HG02852 (cell line): ENCODE data around the gene SLC9A7.
A peak's percentile ranks its signal among the peaks of the same experiment; 100 is the strongest.

Source experiments
- ATAC-seq: cut with Tn5 transposase; IDR thresholded peaks from one replicate; pipeline ENCODE4 v1.9.1; 2021; ENCODE audit warnings: mild to moderate bottlenecking, moderate library complexity; ENCODE audit not compliant: unreplicated experiment

The SLC9A7 gene

GRCh38 chrX:46575586-46575985, 183.3 kb downstream of the SLC9A7 start:
- no peak for ATAC-seq

GRCh38 chrX:46574774-46575381, 184.0 kb downstream of the SLC9A7 start:
- ATAC-seq: no peak

DNA sequence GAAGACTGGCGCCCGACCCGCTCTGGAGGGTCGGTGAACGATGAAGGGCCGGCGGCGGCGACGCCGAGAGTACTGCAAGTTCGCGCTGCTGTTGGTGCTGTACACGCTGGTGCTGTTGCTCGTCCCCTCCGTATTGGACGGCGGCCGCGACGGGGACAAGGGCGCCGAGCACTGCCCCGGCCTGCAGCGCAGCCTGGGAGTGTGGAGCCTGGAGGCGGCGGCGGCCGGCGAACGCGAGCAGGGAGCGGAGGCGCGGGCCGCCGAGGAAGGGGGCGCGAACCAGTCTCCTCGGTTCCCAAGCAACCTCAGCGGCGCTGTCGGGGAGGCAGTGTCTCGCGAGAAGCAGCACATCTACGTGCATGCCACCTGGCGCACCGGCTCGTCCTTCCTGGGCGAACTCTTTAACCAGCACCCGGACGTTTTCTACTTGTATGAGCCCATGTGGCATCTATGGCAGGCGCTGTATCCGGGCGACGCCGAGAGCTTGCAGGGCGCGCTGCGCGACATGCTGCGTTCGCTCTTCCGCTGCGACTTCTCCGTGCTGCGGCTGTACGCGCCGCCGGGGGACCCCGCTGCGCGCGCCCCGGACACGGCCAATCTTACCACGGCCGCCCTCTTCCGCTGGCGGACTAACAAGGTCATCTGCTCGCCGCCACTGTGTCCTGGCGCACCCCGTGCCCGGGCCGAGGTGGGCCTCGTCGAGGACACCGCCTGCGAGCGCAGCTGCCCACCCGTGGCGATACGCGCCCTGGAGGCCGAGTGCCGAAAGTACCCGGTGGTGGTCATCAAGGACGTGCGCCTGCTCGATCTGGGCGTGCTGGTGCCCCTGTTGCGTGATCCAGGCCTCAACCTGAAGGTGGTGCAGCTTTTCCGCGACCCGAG, 184.8 kb downstream of the SLC9A7 start:
- ATAC-seq: peak; percentile 30

DNA sequence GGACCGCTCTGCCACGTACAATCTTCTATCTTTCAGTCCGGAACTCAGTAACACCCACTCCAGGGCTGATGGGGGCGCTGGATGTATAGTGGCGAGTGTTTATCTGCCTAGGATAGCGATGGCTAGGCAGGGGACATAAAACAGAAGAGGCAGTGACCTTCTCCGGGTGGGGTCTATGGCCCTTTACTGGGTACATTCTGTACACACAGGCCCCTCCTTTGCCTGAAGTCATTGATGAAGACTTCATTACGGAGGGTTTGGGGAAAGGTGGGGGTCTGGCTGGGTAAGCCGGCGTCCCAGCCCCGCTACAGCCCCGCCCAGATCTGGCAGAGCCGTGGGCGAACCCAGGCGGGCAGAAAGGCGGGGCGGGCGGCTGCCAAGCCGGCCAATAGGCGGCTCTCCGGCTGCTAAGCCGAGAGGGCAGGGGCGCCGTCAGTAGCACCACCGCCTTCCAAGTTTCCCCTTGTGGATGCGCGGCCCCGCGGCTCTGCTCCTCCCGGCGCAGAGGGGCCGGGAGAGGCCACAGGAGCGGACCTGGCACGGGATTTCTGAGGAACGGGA, 185.5 kb downstream of the SLC9A7 start, which contains the start of gene CHST7:
TSS of gene CHST7 (plus strand) at position 435 of the 561 bp plus-strand sequence. CDS start 167 bp downstream, outside the sequence.
- ATAC-seq: peak; percentile 41

GRCh38 chrX:46572340-46572936, 186.5 kb downstream of the SLC9A7 start:
- peak; percentile 33 for ATAC-seq

GRCh38 chrX:46571423-46572339, 187.2 kb downstream of the SLC9A7 start:
- ATAC-seq: no peak

DNA sequence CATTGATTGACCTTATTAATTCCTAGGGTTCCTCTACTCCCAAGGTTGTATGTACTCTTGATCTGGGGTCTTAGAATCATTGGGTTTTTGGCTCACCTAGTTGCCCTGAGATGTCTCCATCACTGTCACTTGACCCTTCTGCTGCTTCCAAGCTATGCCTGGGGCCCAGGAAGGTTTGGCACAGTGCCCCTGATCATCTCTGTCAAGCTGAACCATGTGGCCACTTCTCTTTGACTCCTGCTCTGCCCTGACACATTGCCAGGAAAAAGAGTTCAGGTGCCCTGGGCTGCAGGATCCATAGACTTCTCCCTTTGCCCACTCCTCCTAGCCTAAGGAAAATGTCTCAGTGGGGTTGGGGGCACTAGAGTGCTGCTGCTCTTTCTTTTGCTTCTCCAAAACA, 189.3 kb downstream of the SLC9A7 start:
- ATAC-seq: no peak

GRCh38 chrX:46567388-46567787, 191.5 kb downstream of the SLC9A7 start:
- ATAC-seq: no peak

GRCh38 chrX:46561824-46562657, 196.9 kb downstream of the SLC9A7 start:
- ATAC-seq: peak; percentile 97

DNA sequence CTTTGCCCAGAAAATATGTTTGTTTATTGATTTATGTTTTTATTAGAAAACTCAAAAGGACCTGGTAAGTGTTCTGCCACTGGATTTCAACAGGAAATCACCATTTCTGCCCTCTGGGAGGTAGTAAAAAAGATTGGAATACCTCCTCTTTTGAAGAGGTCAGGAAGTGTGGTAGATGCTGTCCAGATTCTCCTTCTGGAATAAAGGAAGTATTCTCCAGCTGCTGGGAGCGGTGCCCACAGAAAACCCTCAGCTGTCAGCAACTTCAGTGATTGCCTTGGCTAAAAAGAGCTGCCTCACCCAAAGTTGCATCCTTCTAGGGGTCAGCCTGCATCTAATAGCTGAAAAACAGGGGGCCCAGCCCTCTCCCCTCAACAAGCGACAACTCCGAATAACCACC, 199.9 kb downstream of the SLC9A7 start:
- no peak for ATAC-seq

DNA sequence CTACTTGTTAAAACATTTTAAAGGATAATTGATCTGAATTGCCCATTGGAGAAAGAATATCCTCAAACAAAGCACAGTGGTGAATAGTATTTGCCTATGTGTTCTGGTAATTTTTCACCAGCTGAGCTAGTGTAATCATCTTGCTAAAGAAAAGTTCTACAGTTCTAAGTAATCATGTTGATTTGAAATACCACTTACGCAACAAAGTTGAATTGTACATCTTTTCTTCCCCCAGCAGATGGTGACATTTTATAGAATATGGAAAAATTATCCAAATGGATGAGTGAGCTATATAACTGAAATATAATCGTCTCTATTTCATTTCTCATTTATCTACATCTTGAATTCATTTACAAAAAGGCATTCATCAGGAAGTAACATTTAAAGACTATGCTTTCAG, 204.0 kb downstream of the SLC9A7 start:
- no peak for ATAC-seq

DNA sequence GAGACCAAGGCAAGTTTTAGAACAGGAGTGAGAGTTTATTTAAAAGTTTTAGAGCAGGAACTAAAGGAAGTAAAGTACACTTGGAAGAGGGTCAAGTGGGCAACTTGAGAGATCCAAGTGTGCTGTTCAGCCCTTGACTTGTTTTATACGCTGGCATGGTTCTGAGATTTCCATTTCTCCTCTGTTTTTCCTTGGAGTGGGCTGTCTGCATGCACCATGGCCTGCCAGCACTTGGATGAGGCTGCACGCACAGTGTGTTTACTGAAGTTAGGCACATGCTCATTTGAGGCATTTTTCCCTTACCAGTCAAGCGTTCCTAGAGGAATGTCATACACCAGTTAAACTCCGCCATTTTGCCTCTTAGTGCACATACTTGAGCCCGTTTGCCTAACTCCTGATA, 205.0 kb downstream of the SLC9A7 start:
- no peak for ATAC-seq

DNA sequence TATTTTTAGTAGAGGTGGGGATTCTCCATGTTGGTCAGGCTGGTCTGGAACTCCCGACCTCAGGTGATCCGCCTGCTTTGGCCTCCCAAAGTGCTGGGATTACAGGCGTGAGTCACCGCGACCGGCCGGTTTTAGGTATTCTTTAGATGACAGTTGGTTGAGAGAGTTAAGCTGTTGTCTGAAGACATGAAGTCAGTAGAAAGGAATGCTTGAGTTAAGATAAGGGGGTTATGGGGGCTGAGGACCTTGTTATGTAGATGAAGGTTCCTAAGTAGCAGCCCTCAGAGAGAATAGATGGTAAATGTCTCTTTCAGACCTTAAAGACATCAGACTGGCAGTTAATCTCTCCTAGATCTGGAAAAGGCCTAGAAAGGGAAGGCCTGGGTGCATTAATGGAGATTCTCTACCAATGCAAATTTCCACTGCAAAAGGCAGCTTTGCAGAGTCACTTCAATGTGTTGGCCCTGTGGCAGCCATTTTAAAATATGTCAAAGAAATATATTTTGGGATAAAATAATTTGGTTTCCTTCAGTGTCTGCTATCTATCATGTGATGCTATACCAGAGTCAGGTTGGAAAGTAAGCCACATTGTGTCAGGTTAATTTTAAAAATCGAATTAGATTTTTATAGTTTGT, 207.3 kb downstream of the SLC9A7 start:
- no peak for ATAC-seq

- ATAC-seq: no peak
Measured at GRCh38 chrX:46549914-46550313, 209.0 kb downstream of the SLC9A7 start.
